HCT116 (cell line): Measurements from ENCODE around the gene PLBD2. TPM values are rescaled to one million over a fixed set of nuclear protein-coding genes. Genes with fewer than 3 reads are reported as not detected.

ENCODE experiments used
- ATAC-seq: fragments of 200-7000 bp; cut with Tn5 transposase; 2 replicates; pipeline ENCODE4 v1.9.1; 2020; ENCODE audit warnings: mild to moderate bottlenecking, moderate library complexity
- BruUV-seq: library from RNA; stranded (reverse); fragments of 400-500 nt; replicated peaks from 2 replicates; lab custom pipeline; 2021; lab: Mats Ljungman, UMichigan
- CTCF ChIA-PET: fragments of 300-600 bp; sonication (Branson Sonifier 250); formaldehyde crosslinking; loops from one replicate; lab custom pipeline; 2021; ENCODE audit warnings: antibody characterized with exemption; lab: Charles Lee
- POLR2A ChIA-PET: fragments of 300-600, 350-600 bp; sonication (Branson Sonifier 250); formaldehyde crosslinking; loops from one replicate; lab custom pipeline; 2021; ENCODE audit warnings: antibody characterized with exemption; lab: Charles Lee
- RAD21 ChIA-PET, 2 experiments: fragments of 300-600 bp; sonication (Branson Sonifier 250); formaldehyde crosslinking; loops; one replicate each; lab custom pipeline; 2023; ENCODE audit warnings: low total read pairs in 2 of 2; ENCODE audit not compliant: uncharacterized antibody in 2 of 2, unreplicated experiment in 2 of 2, low non-redundant PET in 1 of 2; lab: Charles Lee
- DNase-seq: peaks from one replicate; pipeline ENCODE4 v3.0.0-alpha.2; 2010; ENCODE audit warnings: low read depth, low spot score
- H2AFZ ChIP-seq: fragments of 200-600 bp; shearing (Covaris generic), sonication (generic); 2 replicates; pipeline ENCODE4 v1.6.1; 2017; ENCODE audit warnings: low read depth, mixed run types, mixed read lengths, antibody characterized with exemption, low read length; ENCODE audit not compliant: poor library complexity, severe bottlenecking
- H3K27ac ChIP-seq: 2 replicates; pipeline ENCODE4 v1.5.1; 2012; ENCODE audit warnings: low read depth, low read length
- H3K27me3 ChIP-seq: fragments of 200-600 bp; sonication (generic); 2 replicates; pipeline ENCODE4 v1.6.1; 2016; ENCODE audit warnings: mixed run types, low read length, mixed read lengths; ENCODE audit not compliant: insufficient read depth
- H3K36me3 ChIP-seq, 2 experiments: fragments of 200-500 bp in 1 of 2; fragments of 200-600 bp in 1 of 2; sonication (Bioruptor generic) in 1 of 2; sonication (generic) in 1 of 2; 2 replicates each; pipeline versions ENCODE4 v1.5.1 to v1.6.1; 2014 to 2016; ENCODE audit warnings: low read length in 2 of 2, inconsistent platforms in 1 of 2, mixed read lengths in 1 of 2, mixed run types in 1 of 2; ENCODE audit not compliant: insufficient read depth in 2 of 2, control insufficient read depth in 1 of 2
- H3K4me1 ChIP-seq, 2 experiments: fragments of 200-600 bp in 1 of 2; sonication (generic) in 1 of 2; 2 replicates each; pipeline versions ENCODE4 v1.5.1 to v1.6.1; 2012 to 2017; ENCODE audit warnings: low read length in 2 of 2, inconsistent platforms in 1 of 2, mild to moderate bottlenecking in 1 of 2, mixed read lengths in 1 of 2, mixed run types in 1 of 2, moderate library complexity in 1 of 2; ENCODE audit not compliant: insufficient read depth in 2 of 2, control insufficient read depth in 1 of 2
- H3K4me2 ChIP-seq: fragments of 200-600 bp; sonication (generic); 2 replicates; pipeline ENCODE4 v1.6.1; 2017; ENCODE audit warnings: mixed run types, low read length, mixed read lengths
- H3K4me3 ChIP-seq, 2 experiments: fragments of 200-600 bp in 1 of 2; sonication (generic) in 1 of 2; replicated peaks in 1 of 2; 2 replicates each; pipeline ENCODE4 v1.5.1; 2011 to 2016; ENCODE audit warnings: low read length in 2 of 2, control low read depth in 1 of 2, low read depth in 1 of 2, mild to moderate bottlenecking in 1 of 2, mixed read lengths in 1 of 2, mixed run types in 1 of 2
- H3K79me2 ChIP-seq: fragments of 200-600 bp; sonication (generic); 2 replicates; pipeline ENCODE4 v1.6.1; 2017; ENCODE audit warnings: mild to moderate bottlenecking, mixed run types, low read length, moderate library complexity, mixed read lengths; ENCODE audit not compliant: insufficient read depth
- H3K9ac ChIP-seq: fragments of 200-600 bp; sonication (generic); 2 replicates; pipeline ENCODE4 v1.6.1; 2016; ENCODE audit warnings: low read length, mixed read lengths
- H3K9me2 ChIP-seq: fragments of 200-600 bp; sonication (generic), shearing (Covaris generic); 2 replicates; pipeline ENCODE4 v1.6.1; 2017; ENCODE audit warnings: mixed run types, mild to moderate bottlenecking, moderate library complexity; ENCODE audit not compliant: insufficient read depth
- H3K9me3 ChIP-seq, 2 experiments: fragments of 200-500 bp in 1 of 2; fragments of 200-600 bp in 1 of 2; sonication (Bioruptor generic) in 1 of 2; sonication (generic) in 1 of 2; 2 replicates each; pipeline ENCODE4 v1.6.1; 2014 to 2017; ENCODE audit warnings: low read length in 2 of 2, mixed read lengths in 2 of 2, inconsistent platforms in 1 of 2, low read depth in 1 of 2, mild to moderate bottlenecking in 1 of 2, mixed run types in 1 of 2, moderate library complexity in 1 of 2; ENCODE audit not compliant: control insufficient read depth in 1 of 2, insufficient read depth in 1 of 2
- H4K20me1 ChIP-seq: fragments of 200-600 bp; sonication (generic), shearing (Covaris generic); 2 replicates; pipeline ENCODE4 v1.6.1; 2017; ENCODE audit warnings: mixed run types, mild to moderate bottlenecking, moderate library complexity; ENCODE audit not compliant: insufficient read depth
- CEBPB ChIP-seq: IDR thresholded peaks from 2 replicates; pipeline ENCODE4 v1.6.1; 2012; ENCODE audit warnings: low read depth
- EGR1 ChIP-seq: IDR thresholded peaks from 2 replicates; pipeline ENCODE4 v1.6.1; 2012; ENCODE audit warnings: low read depth
- ELF1 ChIP-seq: IDR thresholded peaks from 2 replicates; pipeline ENCODE4 v1.6.1; 2012; ENCODE audit warnings: low read depth, borderline replicate concordance
- EZH2 ChIP-seq: fragments of 200-600 bp; sonication (generic); IDR thresholded peaks from 2 replicates; pipeline ENCODE4 v1.6.1; 2017; ENCODE audit warnings: antibody characterized with exemption, mixed run types
- FOSL1 ChIP-seq: IDR thresholded peaks from 2 replicates; pipeline ENCODE4 v1.6.1; 2012; ENCODE audit warnings: low read depth
- POLR2AphosphoS5 ChIP-seq: IDR thresholded peaks from 2 replicates; pipeline ENCODE4 v1.6.1; 2011; ENCODE audit warnings: mild to moderate bottlenecking, low read depth, low read length, moderate library complexity
- RAD21 ChIP-seq: IDR thresholded peaks from 2 replicates; pipeline ENCODE4 v1.6.1; 2012; ENCODE audit warnings: low read depth, mild to moderate bottlenecking
- REST ChIP-seq: IDR thresholded peaks from 2 replicates; pipeline ENCODE4 v1.6.1; 2012; ENCODE audit warnings: low read depth
- SIN3A ChIP-seq: IDR thresholded peaks from 2 replicates; pipeline ENCODE4 v1.6.1; 2012; ENCODE audit warnings: low read depth
- SP1 ChIP-seq: IDR thresholded peaks from 2 replicates; pipeline ENCODE4 v1.6.1; 2012; ENCODE audit warnings: low read depth
- SRF ChIP-seq: IDR thresholded peaks from 2 replicates; pipeline ENCODE4 v1.6.1; 2012; ENCODE audit warnings: low read depth
- ZBTB33 ChIP-seq: IDR thresholded peaks from 2 replicates; pipeline ENCODE4 v1.6.1; 2011; ENCODE audit warnings: mild to moderate bottlenecking, low read length, moderate library complexity; ENCODE audit not compliant: insufficient replicate concordance; ENCODE audit errors: extremely low read depth
- ZFX ChIP-seq: fragments of 450-650 bp; IDR thresholded peaks from 2 replicates; pipeline ENCODE4 v1.6.1; 2017
- ZNF274 ChIP-seq: fragments of 200-500 bp; sonication (Bioruptor generic); IDR thresholded peaks from 2 replicates; pipeline ENCODE4 v1.6.1; 2014; ENCODE audit warnings: mild to moderate bottlenecking, low read depth, low read length, inconsistent platforms
- intact Hi-C: fragments of 100-400 bp; cut with micrococcal nuclease; formaldehyde crosslinking; loops from 2 replicates; pipeline ENCODE4 v1.10.0; 2022
- total RNA-seq: library from RNA; stranded (reverse); gene quantifications from one replicate; pipeline ENCODE4 v1.2.1, GENCODE V29; 2021; ENCODE audit not compliant: unreplicated experiment
- TF ChIP-seq, protein P1 (sequence below), 3 experiments: fragments of 200-600 bp in 1 of 3; sonication (generic) in 1 of 3; IDR thresholded peaks in 2 of 3; conservative IDR thresholded peaks in 1 of 3; 2 replicates each; pipeline ENCODE4 v1.5.1; 2012 to 2017; ENCODE audit warnings: low read depth in 2 of 3, low read length in 2 of 3, antibody characterized with exemption in 1 of 3, borderline replicate concordance in 1 of 3, control low read depth in 1 of 3, mild to moderate bottlenecking in 1 of 3, mixed read lengths in 1 of 3, mixed run types in 1 of 3, moderate library complexity in 1 of 3; ENCODE audit not compliant: insufficient read depth in 1 of 3

Gene PLBD2
- total RNA-seq, 1 experiment from 2014 or later: 45.0 TPM

DNA sequence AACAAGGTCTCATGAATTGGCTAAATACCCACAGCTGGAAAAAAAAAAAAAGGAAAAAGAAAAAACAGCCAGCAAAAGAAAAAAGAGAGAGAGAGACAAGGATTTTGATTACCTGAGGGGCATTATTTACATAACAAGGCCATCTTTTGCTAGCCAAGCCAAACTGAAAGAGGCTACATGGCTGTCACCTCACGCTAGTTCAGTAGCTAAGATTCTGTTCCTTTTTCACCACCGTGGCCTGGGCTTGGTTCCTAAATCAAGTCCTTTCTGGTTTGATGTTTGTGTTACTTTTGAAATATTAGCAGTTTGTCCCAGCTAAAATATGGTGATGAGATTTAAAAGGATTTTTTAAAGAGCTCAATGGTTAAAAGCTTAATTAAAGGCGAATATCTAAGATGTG is 47.3 kb downstream of the PLBD2 start:
- no peaks in the 10 kb centered on the region for H3K27me3 ChIP-seq
- no TSS peak for BruUV-seq
- POLR2A ChIA-PET: interaction anchor here (0.6 kb wide), 1 partner anchor 39 kb away, joined by 5 read pairs; no protein-coding TSS in a partner anchor

More for the DNA sequence above, 47.3 kb downstream of the PLBD2 start:
- no peak overlapping the region for H3K4me2 ChIP-seq
- no peaks in the 10 kb centered on the region for H4K20me1 ChIP-seq
- no peak overlapping the region for H2AFZ ChIP-seq
- ChIA-PET RAD21 (no interaction called here), CTCF (interaction anchor here (1.7 kb wide), 1 partner anchor 20 kb away, joined by 7 read pairs; no protein-coding TSS in a partner anchor)
- DNase-seq (no peak), ATAC-seq (no peak)
- H3K4me3 ChIP-seq: no peak overlapping the region
- H3K79me2 ChIP-seq: no peaks in the 10 kb centered on the region
- no peaks in the 10 kb centered on the region for H3K9me3 ChIP-seq
- no peaks in the 10 kb centered on the region for H3K9me2 ChIP-seq
- TF ChIP-seq, protein P1, sequence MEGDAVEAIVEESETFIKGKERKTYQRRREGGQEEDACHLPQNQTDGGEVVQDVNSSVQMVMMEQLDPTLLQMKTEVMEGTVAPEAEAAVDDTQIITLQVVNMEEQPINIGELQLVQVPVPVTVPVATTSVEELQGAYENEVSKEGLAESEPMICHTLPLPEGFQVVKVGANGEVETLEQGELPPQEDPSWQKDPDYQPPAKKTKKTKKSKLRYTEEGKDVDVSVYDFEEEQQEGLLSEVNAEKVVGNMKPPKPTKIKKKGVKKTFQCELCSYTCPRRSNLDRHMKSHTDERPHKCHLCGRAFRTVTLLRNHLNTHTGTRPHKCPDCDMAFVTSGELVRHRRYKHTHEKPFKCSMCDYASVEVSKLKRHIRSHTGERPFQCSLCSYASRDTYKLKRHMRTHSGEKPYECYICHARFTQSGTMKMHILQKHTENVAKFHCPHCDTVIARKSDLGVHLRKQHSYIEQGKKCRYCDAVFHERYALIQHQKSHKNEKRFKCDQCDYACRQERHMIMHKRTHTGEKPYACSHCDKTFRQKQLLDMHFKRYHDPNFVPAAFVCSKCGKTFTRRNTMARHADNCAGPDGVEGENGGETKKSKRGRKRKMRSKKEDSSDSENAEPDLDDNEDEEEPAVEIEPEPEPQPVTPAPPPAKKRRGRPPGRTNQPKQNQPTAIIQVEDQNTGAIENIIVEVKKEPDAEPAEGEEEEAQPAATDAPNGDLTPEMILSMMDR (IDR thresholded peaks at IDR 0.05 in 2 of 3, conservative IDR thresholded peaks at IDR 0.05 in 1 of 3; ENCODE audit: borderline replicate concordance in 1 of 3, insufficient read depth in 1 of 3, low read depth in 2 of 3, low read length in 2 of 3): no peak
- TF ChIP-seq ZBTB33 (no peak), RAD21 (no peak), REST (no peak), SP1 (no peak), SIN3A (no peak), ZNF274 (no peak), ZFX (no peak), ELF1 (no peak), SRF (no peak), POLR2AphosphoS5 (no peak), EZH2 (no peak), CEBPB (no peak), FOSL1 (no peak), EGR1 (no peak)
- H3K4me1 ChIP-seq: peaks cover 0 to 9% of the 10 kb centered on the region in 2 experiments; a peak in 3 of 4 replicates
- H3K36me3 ChIP-seq: no peaks in the 10 kb centered on the region
- H3K27ac ChIP-seq: no peak overlapping the region
- intact Hi-C loops: no loop called here
- H3K9ac ChIP-seq: no peak overlapping the region
